GM21447 (cell line): ENCODE data around the gene NSG1.

ENCODE experiments used
- ATAC-seq: cut with Tn5 transposase; IDR thresholded peaks from one replicate; pipeline ENCODE4 v1.9.1; 2021; ENCODE audit not compliant: unreplicated experiment

The NSG1 gene

GRCh38 chr4:4368809-4369580 is 17.9 kb upstream of the NSG1 start:
- no peak for ATAC-seq

DNA sequence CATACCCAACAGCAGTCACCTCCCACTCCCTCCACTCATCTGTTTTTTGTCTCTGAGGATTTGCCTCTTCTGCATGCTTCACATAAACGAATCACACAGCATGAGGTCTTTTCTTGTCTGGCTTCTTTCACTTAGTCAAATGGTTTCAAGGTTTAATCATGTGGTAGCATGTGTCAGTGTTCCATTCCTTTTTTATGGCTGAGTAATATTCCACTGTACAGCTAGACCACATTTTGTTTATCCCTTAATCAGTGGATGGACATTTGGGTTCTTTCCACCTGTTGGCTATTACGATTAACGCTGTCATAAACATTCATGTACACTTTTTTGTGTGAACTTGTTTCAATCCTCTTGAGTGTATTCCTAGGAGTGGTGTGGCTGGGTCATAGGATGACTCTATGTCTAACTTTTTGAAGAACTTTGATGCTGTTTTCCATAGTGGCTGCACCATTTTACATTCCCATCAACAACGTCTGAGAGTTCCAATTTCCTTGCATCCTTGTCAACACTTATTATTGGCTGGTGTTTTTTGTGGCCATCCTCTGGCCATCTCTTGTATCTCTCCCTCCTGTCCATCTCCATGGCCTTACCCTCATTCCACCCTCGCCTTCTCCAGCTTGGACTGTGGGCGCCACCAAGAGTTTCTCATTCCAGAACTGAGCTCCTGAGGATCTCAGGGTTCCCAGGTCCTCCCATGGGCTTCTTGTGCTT is 12.4 kb upstream of the NSG1 start:
- ATAC-seq = no peak

- no peak for ATAC-seq
Measured at GRCh38 chr4:4376074-4376473, 10.8 kb upstream of the NSG1 start.

- no peak for ATAC-seq
Measured at GRCh38 chr4:4377191-4377590, 9.7 kb upstream of the NSG1 start.

- ATAC-seq = no peak
Measured at GRCh38 chr4:4377732-4378460, 9.0 kb upstream of the NSG1 start.

DNA sequence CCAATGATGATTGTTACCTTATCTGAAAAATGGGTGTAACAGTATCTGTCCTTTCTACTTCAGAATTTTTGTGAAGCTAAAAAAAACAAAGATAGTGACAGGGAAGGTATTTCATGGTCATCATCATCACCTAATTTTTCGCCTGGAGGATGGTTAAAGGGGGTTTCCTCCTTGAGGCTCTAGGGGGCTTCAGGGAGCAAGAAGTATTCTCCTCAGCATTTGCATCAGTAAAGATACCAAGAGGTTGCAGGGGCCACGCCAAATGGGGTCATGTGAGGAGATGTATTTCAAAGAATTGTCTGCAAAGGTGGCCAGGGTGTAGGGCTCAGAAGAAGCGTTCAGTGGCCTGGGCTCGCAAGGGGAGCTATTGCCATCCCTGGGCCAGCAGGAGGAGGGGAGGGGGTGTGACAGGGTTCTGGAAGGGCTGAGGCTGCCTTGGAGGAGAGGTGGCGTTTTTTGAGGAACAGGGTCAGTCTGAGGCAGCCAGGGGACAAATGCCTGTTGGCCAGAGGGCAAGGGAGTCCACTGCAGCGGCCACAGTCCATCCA is 7.3 kb upstream of the NSG1 start:
- ATAC-seq = no peak

DNA sequence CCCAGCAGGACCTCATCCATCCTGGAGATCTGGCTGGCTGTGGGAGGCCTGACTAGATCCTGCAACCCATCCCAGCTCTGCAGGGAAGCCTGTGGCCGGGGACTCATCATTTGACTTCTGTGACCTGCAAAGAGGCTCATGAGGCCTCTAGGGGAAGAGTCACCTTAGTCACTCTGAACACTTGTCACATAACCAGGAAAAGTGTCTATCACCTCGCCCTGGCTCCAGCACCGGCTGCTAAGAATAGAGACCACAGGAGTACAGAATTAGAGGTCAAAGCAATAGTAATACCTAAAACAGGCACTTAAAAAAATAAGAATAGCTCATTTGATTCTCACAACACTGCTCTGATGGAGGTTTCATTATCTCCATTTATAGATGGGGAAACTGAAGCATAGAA is 3.8 kb upstream of the NSG1 start:
- no peak for ATAC-seq

DNA sequence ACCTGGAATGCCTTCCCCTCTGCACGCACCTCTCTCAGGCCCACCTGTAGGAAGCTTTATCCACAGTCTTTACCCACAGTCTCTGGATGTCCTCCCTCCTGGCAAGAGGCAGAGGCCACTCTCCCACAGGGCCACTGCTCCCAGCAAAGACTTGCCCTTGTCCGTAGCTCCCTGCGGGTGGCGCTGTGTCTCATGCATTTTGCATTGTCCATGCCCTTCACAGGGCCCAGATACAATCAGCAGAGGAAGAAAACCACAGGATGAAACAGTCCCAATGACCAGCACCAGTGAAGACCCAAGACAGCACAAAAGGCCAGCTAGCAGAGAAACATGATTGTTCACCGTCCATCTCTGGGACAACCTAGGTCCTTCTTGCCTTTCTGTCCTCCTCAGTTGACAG is 2.1 kb upstream of the NSG1 start:
- ATAC-seq = no peak

- no peak for ATAC-seq
Measured at GRCh38 chr4:4385729-4386295, 1.1 kb upstream of the NSG1 start.

DNA sequence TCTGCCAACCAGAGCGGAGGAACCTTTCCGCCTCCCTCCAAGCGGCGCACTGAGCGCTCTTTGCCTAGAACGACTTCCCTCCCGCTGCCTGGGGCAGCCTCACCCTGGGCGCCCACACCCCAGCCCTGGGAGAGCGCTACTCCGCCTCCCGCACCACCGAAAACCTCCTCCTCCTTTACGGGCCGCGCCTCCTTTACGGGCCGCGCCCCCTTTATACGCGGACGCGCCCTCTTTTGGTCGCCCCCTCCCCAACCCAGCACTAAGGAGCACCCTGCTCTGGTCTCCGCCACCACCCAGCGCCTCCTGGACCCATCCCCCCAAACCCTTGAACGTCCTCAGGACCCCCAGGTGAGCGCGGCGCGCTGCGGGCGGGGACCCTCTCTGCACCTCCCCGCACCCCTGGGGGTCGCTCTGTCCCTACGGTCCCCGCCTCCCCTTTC is 586 bp upstream of the NSG1 start:
- no peak for ATAC-seq

DNA sequence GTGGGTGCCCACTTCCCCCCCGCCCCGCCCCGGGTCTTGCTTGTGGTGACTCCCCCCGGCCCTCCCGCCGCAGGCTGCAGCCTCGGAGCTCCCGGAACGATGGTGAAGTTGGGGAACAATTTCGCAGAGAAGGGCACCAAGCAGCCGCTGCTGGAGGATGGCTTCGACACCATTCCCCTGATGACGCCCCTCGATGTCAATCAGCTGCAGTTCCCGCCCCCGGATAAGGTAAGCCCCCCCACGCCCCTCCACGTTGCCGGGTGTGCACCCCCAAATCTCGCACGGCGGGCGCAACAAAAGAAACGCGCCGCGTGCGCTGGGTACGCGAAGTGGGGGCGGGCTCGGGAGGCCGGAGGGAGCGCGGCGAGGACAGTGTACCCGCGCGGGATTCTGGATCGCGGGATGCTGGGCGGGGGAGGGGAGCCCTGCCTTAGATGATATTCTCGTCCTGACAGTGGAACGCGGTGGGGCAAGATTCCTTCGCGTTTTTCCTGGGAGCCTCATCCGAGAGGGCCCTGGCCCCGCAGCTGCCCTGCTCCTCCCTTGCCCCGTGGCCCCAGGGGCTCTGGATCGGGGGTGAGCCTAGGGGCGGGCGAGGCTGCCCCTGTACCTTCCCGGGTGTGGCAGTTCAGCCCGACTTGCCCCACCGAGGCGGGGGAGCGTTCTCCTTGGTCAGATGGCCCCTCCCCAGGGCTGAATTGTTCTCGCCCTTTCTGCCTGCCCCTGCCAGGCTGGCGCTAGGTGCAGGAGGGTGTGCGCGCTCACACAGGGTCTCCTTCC is 819 bp downstream of the NSG1 start:
- no peak for ATAC-seq

- ATAC-seq = no peak
Measured at GRCh38 chr4:4388311-4388790, 1.4 kb downstream of the NSG1 start.

DNA sequence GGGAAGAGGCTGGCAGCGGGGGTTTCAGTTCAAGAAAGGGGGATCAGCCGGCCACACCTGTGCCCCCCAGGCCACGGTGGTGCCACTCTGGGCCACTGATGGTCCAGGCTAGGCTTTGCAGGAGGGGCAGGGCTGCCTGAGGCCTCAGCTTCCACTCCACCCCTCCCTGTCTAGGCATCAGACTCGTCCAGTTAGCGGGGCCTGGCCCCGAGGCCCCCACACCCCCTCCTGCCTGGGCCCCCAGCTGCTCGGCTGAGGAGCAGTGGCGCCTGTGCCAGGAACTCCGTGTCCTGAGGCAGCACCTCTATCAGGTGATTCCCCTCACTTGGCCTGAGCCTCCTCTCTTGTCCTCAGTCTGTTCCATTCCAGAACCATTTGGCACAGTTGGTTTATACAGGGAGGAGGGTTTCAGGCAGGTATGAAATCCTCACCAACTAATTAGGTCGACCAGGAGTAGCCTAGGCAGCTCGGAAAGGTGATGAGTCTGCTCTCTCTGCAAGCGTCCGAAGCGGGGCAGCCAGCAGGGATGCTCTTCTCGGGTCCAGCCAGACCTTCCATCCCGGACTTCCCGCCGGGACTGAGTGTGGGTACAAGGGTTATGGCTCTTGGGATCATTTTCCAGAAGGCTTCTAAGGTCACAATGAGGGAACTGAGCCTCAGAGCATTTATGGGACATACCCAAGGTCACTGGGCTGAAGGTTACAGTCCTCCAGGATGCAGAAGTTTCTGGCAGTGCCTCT is 2.1 kb downstream of the NSG1 start:
- ATAC-seq = no peak

DNA sequence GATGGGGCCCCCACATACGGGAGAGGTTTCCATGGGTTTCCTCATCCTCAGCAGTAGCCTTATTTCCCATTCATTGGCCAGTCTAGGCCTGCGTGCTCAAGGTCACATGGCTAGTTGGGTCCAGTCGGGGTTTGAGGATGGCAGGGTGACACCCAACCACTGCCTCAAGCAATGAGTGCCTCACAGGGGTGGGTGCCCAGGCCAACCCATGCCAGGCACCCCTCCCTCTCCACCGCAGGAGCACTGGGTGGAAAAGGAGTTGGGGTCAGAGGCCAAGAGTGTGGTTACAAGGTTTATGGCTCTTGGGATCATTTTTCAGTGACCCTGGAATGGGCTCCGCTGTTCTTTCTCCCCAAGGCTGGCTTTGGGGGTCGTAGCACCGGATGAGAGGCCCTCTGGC is 3.1 kb downstream of the NSG1 start:
- ATAC-seq = no peak

- no peak for ATAC-seq
Measured at GRCh38 chr4:4390515-4391240, 3.8 kb downstream of the NSG1 start.

DNA sequence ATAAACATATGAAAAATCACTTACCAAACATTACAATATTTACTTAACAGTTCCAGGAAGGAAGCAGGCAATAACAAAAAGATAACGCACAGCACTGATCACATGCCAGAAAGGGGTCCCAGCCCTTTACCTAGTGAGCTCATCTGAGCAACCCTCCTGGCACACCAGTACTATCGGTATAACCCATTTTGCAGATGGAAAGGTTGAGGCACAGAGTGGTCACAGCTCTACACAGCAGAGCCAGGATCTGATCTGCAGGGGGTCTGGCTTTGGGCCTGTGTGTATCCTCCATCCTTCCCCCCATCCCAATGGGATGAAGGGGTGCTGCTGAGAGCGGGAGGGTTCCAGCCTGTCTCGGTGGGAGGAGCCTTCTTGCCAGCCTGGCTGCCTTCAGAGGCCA is 5.0 kb downstream of the NSG1 start:
- no peak for ATAC-seq

DNA sequence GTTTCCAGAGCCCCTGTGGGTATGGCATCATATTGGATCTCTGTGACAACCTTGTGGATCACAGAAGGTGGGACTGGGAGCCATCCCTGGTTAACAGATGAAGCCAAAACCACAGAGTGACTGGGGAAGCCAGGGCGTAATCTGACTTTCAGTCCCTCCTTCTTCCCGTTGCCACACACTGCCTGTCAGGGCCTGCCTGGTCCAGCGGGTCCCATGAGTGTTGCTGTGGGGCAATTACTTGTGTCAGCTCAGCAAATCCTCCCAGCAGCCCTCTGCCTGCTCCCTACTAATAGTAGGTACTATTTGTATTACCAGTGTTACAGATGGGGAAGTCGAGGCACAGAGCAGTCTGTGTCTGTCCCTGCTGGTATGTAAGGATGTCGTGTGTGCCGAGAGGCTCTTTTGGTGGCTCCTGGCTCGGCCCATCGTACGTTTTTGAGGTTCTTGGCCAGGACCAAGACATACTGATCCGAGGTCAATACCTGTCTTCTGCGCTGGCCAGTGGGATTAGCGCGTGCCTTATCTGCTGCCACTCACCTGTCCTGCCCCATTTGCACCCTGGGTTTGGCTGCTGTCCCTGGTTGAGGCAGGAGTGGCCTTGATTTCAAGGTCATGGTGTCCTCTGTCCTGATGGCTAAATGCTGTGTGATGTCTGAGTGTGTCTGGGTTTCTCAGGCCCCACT is 5.7 kb downstream of the NSG1 start:
- ATAC-seq = no peak

DNA sequence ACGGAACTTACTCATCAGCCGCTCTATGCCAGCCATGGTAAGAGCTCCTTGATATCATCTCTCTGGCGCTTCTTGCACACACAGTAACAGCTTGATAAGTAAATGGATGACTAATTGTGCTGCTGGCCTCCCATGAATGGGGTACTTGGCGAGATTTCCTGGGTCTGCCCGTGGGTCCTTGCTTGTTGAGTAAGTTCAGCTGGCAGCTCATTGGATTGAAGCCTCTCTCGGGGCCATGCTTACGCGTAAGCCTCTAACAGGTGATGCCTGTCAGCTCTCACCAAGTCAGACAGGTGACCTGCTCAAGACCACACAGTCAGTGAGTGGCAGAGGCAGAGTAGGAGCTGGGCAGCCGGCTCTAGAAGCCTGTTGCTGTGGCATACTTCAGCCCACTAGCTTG is 7.7 kb downstream of the NSG1 start:
- ATAC-seq = no peak
